Smooth muscle cell (in vitro differentiated cells): ENCODE data around the gene RGS2. TPM values are rescaled to one million over a fixed set of nuclear protein-coding genes. Genes with fewer than 3 reads are reported as not detected.

Source experiments
- DNase-seq: peaks from one replicate; lab custom pipeline; 2025; ENCODE audit not compliant: unreplicated experiment; lab: John Stamatoyannopoulos, UW
- H2AFZ ChIP-seq: fragments of 200-600 bp; sonication (generic); 2 replicates; pipeline ENCODE4 v1.6.0; 2016; ENCODE audit warnings: antibody characterized with exemption, low read depth, mild to moderate bottlenecking
- H3F3A ChIP-seq: fragments of 200-600 bp; sonication (generic); 2 replicates; pipeline ENCODE4 v1.6.0; 2017; ENCODE audit warnings: antibody characterized with exemption, low read depth
- H3K27ac ChIP-seq: fragments of 200-600 bp; sonication (generic); 2 replicates; pipeline ENCODE4 v1.5.1; 2016; ENCODE audit warnings: low read depth, mild to moderate bottlenecking
- H3K27me3 ChIP-seq: fragments of 200-600 bp; sonication (generic); 2 replicates; pipeline ENCODE4 v1.6.1; 2016; ENCODE audit warnings: low read depth, mild to moderate bottlenecking
- H3K36me3 ChIP-seq: fragments of 200-600 bp; sonication (generic); 2 replicates; pipeline ENCODE4 v1.5.1; 2016; ENCODE audit warnings: low read depth
- H3K4me1 ChIP-seq: fragments of 200-600 bp; sonication (generic); 2 replicates; pipeline ENCODE4 v1.5.1; 2016; ENCODE audit warnings: low read depth
- H3K4me2 ChIP-seq: fragments of 200-600 bp; sonication (generic); 2 replicates; pipeline ENCODE4 v1.6.0; 2016; ENCODE audit warnings: mild to moderate bottlenecking
- H3K4me3 ChIP-seq: fragments of 200-600 bp; sonication (generic); 2 replicates; pipeline ENCODE4 v1.5.1; 2016; ENCODE audit warnings: mild to moderate bottlenecking
- H3K79me2 ChIP-seq: fragments of 200-600 bp; sonication (generic); 2 replicates; pipeline ENCODE4 v1.6.0; 2016; ENCODE audit warnings: low read depth, mild to moderate bottlenecking
- H3K9ac ChIP-seq: fragments of 200-600 bp; sonication (generic); 2 replicates; pipeline ENCODE4 v1.6.0; 2016; ENCODE audit warnings: low read depth
- H3K9me3 ChIP-seq: fragments of 200-600 bp; sonication (generic); replicated peaks from 2 replicates; pipeline ENCODE4 v1.5.1; 2016; ENCODE audit warnings: low read depth
- H4K20me1 ChIP-seq: fragments of 200-600 bp; sonication (generic); 2 replicates; pipeline ENCODE4 v1.6.0; 2016; ENCODE audit warnings: low read depth
- CTCF ChIP-seq: fragments of 200-600 bp; sonication (generic); IDR thresholded peaks from 2 replicates; pipeline ENCODE4 v1.5.1; 2017; ENCODE audit warnings: borderline replicate concordance, mild to moderate bottlenecking, antibody characterized with exemption; ENCODE audit not compliant: insufficient read depth, poor library complexity, severe bottlenecking
- WGBS: methylation state at CpG from one replicate; pipeline ENCODE4 v1.1.7; 2016; ENCODE audit warnings: low lambda C conversion rate; 5-methylcytosine and 5-hydroxymethylcytosine counted together
- polyA plus RNA-seq: library from polyadenylated mRNA; unstranded; fragments of >200 nt; fragmentation: Nextera tagmentation; extraction: Ambion mirVana; gene quantifications from 2 replicates; pipeline ENCODE4 v1.2.1, GENCODE V29; 2016
- total RNA-seq: library from RNA; depleted of rRNA; stranded (reverse); fragments of >200 nt; gene quantifications from 2 replicates; pipeline ENCODE4 v1.2.3, GENCODE V29; 2014

The RGS2 gene
- total and polyA plus RNA-seq, 2 experiments from 2014 or later: 122 to 153 TPM

DNA sequence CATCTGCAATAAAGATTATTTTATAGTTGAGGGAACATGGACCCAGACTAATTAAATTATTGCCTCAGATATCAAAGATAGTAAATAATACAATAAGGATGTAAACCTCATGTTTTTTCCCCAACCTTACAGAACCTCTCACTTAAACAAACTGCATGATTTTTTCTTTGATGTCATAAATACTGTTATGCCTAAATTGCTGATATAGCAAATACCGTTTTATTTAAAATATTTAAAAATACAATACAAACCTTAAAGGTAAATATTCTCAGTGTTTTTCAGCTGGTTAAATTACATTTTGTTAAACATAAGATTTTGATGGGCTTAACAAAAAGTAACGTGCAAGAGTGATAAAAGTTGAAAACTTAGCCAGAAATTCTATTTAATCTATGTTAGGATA, 24.4 kb upstream of the RGS2 start:
- TF ChIP-seq CTCF: no peak

GRCh38 chr1:192786576-192786975, 22.3 kb upstream of the RGS2 start:
- H4K20me1 ChIP-seq: no peaks in the 10 kb centered on the region
- H3K4me3 ChIP-seq: no peak overlapping the region
- no peaks in the 10 kb centered on the region for H3K27me3 ChIP-seq
- H3K9me3 ChIP-seq: no peaks in the 10 kb centered on the region
- H3F3A ChIP-seq: no peaks in the 10 kb centered on the region
- H3K4me1 ChIP-seq: peaks cover 5% of the 10 kb centered on the region
- H3K36me3 ChIP-seq: no peaks in the 10 kb centered on the region
- H3K79me2 ChIP-seq: no peaks in the 10 kb centered on the region
- 67% methylated on average over 4 of the region's 4 CpGs for WGBS
- DNase-seq: no peak
- H2AFZ ChIP-seq: peak overlapping the region; percentile 3
- TF ChIP-seq CTCF: no peak
- no peak overlapping the region for H3K4me2 ChIP-seq
- H3K27ac ChIP-seq: no peak overlapping the region
- no peak overlapping the region for H3K9ac ChIP-seq

More for the DNA sequence above, 24.4 kb upstream of the RGS2 start:
- no peak for DNase-seq
- Histone ChIP-seq H3K9me3 (no peaks in the 10 kb centered on the region), H3K4me2 (no peak overlapping the region), H4K20me1 (no peaks in the 10 kb centered on the region), H3F3A (no peaks in the 10 kb centered on the region), H3K9ac (no peak overlapping the region), H3K4me1 (peaks cover 5% of the 10 kb centered on the region), H3K27me3 (no peaks in the 10 kb centered on the region), H3K36me3 (no peaks in the 10 kb centered on the region), H3K4me3 (no peak overlapping the region), H2AFZ (no peak overlapping the region), H3K27ac (no peak overlapping the region), H3K79me2 (no peaks in the 10 kb centered on the region)
- WGBS: 93% methylated on average over 2 of the region's 2 CpGs

DNA sequence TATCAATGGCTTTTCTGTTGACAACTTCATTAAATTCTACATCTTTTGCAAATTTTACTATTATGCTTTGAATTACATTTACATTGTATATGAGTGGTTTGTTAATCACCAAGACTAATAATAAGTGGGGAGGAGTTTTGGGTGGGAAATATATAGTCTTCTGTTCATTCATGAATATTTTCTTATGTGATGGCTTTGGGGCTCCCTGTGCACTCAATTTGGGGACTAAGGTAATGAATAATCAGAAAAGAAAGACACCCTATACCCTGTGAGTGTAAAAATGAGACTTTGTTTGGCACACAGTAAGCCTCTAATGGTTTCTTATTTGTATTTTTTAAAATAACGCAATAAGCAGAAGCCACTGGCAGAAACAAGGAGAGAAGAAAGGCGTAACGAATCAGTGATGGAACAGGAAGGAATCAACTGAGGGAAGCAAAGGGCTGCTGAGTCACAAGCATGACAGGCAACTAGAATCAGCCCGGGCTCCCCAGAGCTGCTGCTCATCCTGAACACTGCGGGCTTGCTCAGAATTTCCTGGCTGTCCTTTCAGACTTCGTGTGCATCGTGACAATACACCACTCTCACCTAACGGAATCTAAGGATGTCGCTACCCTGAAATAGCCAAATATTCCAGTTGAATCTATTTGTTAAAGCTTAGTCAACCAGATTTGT, 20.8 kb upstream of the RGS2 start:
- H3K79me2 ChIP-seq: no peaks in the 10 kb centered on the region
- DNase-seq: peak; percentile 5
- H3K4me2 ChIP-seq: peak overlapping the region; percentile 58
- peak overlapping the region; percentile 73 for H3K27ac ChIP-seq
- H3F3A ChIP-seq: no peaks in the 10 kb centered on the region
- H3K27me3 ChIP-seq: no peaks in the 10 kb centered on the region
- no peaks in the 10 kb centered on the region for H3K9me3 ChIP-seq
- no peak overlapping the region for H3K4me3 ChIP-seq
- WGBS: 21% methylated on average over 9 of the region's 9 CpGs
- TF ChIP-seq CTCF: no peak
- H3K4me1 ChIP-seq: peaks cover 5% of the 10 kb centered on the region
- peak overlapping the region; percentile 58 for H2AFZ ChIP-seq
- H4K20me1 ChIP-seq: no peaks in the 10 kb centered on the region
- peak overlapping the region; percentile 38 for H3K9ac ChIP-seq
- no peaks in the 10 kb centered on the region for H3K36me3 ChIP-seq

- Histone ChIP-seq H3F3A (no peaks in the 10 kb centered on the region), H3K79me2 (no peaks in the 10 kb centered on the region), H4K20me1 (no peaks in the 10 kb centered on the region), H3K27ac (no peak overlapping the region), H3K4me2 (no peak overlapping the region), H3K27me3 (no peaks in the 10 kb centered on the region), H3K9ac (no peak overlapping the region), H3K4me1 (peaks cover 5% of the 10 kb centered on the region), H3K36me3 (no peaks in the 10 kb centered on the region), H3K4me3 (no peak overlapping the region), H2AFZ (no peak overlapping the region), H3K9me3 (no peaks in the 10 kb centered on the region)
- 90% methylated on average over 2 of the region's 2 CpGs for WGBS
- DNase-seq: no peak
- no peak for TF ChIP-seq CTCF
These were observed 19.0 kb upstream of the RGS2 start for GRCh38 chr1:192789871-192790270.
